Breast epithelium (tissue), 3 donors: Measurements from ENCODE around the gene PSAP.

ENCODE experiments used
- POLR2AphosphoS5 ChIP-seq, 3 donors: sonication (generic); formaldehyde crosslinking; IDR thresholded peaks; one replicate each; pipeline ENCODE4 v1.6.1; 2017; ENCODE audit warnings: antibody characterized with exemption in 3 of 3
- TF ChIP-seq, protein P1 (sequence below), 3 donors: fragments of 450-650 bp; IDR thresholded peaks; one replicate each; pipeline ENCODE4 v1.5.1; 2016 to 2017; ENCODE audit warnings: antibody characterized with exemption in 3 of 3, mild to moderate bottlenecking in 3 of 3, moderate library complexity in 3 of 3

DNA sequence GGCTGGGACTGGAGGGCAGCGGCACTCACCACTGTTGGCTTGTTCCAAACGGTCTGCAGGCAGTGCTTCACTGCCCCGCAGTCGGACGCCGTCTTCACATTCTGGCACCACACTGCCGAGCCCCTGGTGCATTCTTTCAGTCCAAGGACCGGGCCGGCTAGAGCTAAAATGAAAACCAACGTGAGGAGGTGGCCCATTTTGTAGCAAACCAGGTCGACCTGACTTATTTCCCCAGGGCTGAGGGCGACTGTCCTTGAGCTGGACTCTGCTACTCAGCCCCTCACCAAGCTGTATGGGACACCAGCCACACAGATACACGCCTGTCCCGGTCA, 16.7 kb downstream of the PSAP start:
- TF ChIP-seq, protein P1, sequence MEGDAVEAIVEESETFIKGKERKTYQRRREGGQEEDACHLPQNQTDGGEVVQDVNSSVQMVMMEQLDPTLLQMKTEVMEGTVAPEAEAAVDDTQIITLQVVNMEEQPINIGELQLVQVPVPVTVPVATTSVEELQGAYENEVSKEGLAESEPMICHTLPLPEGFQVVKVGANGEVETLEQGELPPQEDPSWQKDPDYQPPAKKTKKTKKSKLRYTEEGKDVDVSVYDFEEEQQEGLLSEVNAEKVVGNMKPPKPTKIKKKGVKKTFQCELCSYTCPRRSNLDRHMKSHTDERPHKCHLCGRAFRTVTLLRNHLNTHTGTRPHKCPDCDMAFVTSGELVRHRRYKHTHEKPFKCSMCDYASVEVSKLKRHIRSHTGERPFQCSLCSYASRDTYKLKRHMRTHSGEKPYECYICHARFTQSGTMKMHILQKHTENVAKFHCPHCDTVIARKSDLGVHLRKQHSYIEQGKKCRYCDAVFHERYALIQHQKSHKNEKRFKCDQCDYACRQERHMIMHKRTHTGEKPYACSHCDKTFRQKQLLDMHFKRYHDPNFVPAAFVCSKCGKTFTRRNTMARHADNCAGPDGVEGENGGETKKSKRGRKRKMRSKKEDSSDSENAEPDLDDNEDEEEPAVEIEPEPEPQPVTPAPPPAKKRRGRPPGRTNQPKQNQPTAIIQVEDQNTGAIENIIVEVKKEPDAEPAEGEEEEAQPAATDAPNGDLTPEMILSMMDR (IDR thresholded peaks at IDR 0.05) = no peak
- no peak for TF ChIP-seq POLR2AphosphoS5 (IDR thresholded peaks at IDR 0.05)
